Measurements from ENCODE around the gene PPP1R9A.

The PPP1R9A gene

DNA sequence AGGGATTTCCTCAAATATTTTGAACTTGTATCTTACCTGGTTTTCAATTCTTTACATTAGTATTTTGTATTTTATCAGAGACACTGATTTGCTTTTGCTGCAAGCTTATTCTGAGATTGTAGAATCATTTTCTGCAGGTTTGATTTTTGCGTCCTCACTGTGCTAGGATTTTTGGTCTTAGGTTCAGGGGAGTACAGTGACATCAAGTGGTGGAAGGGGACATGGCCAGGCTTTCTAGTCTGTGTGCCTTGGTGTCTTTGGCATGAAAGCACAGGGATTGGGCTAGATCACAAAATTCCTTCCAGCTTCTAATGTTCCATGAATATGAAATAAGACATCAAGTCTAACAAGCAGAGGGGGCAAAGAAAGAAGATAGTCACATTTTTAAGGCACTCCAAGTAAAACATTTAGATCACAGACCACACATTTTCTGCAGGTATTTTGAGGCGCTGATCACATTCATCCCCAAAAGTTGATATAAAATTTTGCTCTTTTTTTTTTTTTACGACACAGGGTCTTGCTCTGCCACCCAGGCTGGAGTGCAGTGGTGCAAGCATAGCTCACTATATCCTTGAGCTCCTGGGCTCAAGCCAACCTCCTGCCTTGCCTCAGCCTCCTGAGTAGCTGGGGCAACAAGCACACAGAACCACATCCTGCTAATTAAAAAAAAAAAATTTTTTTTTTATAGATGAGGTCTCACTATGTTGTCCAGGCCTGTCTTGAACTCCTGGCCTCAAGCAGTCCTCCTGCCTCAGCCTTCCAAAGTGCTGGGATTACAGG is 292.6 kb downstream of the PPP1R9A start:
- peak; percentile 52 for ATAC-seq (ENCODE audit: insufficient read depth, low read depth)
- H4K20me1 ChIP-seq (ENCODE audit: insufficient read depth, low read length): no peaks in the 10 kb centered on the region
- no peaks in the 10 kb centered on the region for H3K79me2 ChIP-seq (ENCODE audit: insufficient read depth, low read length)
- no peaks in the 10 kb centered on the region for H3K4me1 ChIP-seq (ENCODE audit: insufficient read depth, low read length)
- H2AFZ ChIP-seq (ENCODE audit: low read depth, low read length): no peak overlapping the region
- H3K27ac ChIP-seq (ENCODE audit: low read length): no peak overlapping the region
- no peaks in the 10 kb centered on the region for H3K36me3 ChIP-seq (ENCODE audit: insufficient read depth, low read length)
- H3K4me3 ChIP-seq (ENCODE audit: low read depth in 1 of 2, low read length in 2 of 2): no peak overlapping the region
- no peak overlapping the region for H3K9ac ChIP-seq (ENCODE audit: low read depth, low read length)
- H3K27me3 ChIP-seq (ENCODE audit: insufficient read depth, low read length, poor library complexity): no peaks in the 10 kb centered on the region
- TF ChIP-seq, protein P1, sequence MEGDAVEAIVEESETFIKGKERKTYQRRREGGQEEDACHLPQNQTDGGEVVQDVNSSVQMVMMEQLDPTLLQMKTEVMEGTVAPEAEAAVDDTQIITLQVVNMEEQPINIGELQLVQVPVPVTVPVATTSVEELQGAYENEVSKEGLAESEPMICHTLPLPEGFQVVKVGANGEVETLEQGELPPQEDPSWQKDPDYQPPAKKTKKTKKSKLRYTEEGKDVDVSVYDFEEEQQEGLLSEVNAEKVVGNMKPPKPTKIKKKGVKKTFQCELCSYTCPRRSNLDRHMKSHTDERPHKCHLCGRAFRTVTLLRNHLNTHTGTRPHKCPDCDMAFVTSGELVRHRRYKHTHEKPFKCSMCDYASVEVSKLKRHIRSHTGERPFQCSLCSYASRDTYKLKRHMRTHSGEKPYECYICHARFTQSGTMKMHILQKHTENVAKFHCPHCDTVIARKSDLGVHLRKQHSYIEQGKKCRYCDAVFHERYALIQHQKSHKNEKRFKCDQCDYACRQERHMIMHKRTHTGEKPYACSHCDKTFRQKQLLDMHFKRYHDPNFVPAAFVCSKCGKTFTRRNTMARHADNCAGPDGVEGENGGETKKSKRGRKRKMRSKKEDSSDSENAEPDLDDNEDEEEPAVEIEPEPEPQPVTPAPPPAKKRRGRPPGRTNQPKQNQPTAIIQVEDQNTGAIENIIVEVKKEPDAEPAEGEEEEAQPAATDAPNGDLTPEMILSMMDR (IDR thresholded peaks at IDR 0.05; ENCODE audit: borderline replicate concordance, extremely low read depth, low read length, poor library complexity, severe bottlenecking): peak; percentile 67
- no peak for TF ChIP-seq EZH2 (IDR thresholded peaks at IDR 0.05; ENCODE audit: borderline replicate concordance, low read depth, low read length, severe bottlenecking)
- H3K4me2 ChIP-seq (ENCODE audit: insufficient read depth, low read length): no peak overlapping the region
- DNase-seq: no peak
- no peaks in the 10 kb centered on the region for H3K9me3 ChIP-seq (ENCODE audit: insufficient read depth, low read length, severe bottlenecking)

- Histone ChIP-seq H3K79me2 (ENCODE audit: insufficient read depth, low read length) (no peaks in the 10 kb centered on the region), H3K9me3 (ENCODE audit: insufficient read depth, low read length, severe bottlenecking) (no peaks in the 10 kb centered on the region), H4K20me1 (ENCODE audit: insufficient read depth, low read length) (no peaks in the 10 kb centered on the region), H3K9ac (ENCODE audit: low read depth, low read length) (no peak overlapping the region), H3K4me1 (ENCODE audit: insufficient read depth, low read length) (no peaks in the 10 kb centered on the region), H3K27me3 (ENCODE audit: insufficient read depth, low read length, poor library complexity) (no peaks in the 10 kb centered on the region), H3K4me3 (ENCODE audit: low read depth in 1 of 2, low read length in 2 of 2) (no peak overlapping the region), H3K36me3 (ENCODE audit: insufficient read depth, low read length) (no peaks in the 10 kb centered on the region), H3K4me2 (ENCODE audit: insufficient read depth, low read length) (no peak overlapping the region), H2AFZ (ENCODE audit: low read depth, low read length) (no peak overlapping the region), H3K27ac (ENCODE audit: low read length) (no peak overlapping the region)
- ATAC-seq (ENCODE audit: insufficient read depth, low read depth) (no peak), DNase-seq (no peak)
- no peak for TF ChIP-seq EZH2 (IDR thresholded peaks at IDR 0.05; ENCODE audit: borderline replicate concordance, low read depth, low read length, severe bottlenecking)
Observed at GRCh38 chr7:95200741-95201140, 293.3 kb downstream of the PPP1R9A start.

GRCh38 chr7:95201727-95202126 is 294.3 kb downstream of the PPP1R9A start:
- no peak overlapping the region for H3K27ac ChIP-seq (ENCODE audit: low read length)
- H3K79me2 ChIP-seq (ENCODE audit: insufficient read depth, low read length): no peaks in the 10 kb centered on the region
- no peaks in the 10 kb centered on the region for H3K27me3 ChIP-seq (ENCODE audit: insufficient read depth, low read length, poor library complexity)
- H3K9me3 ChIP-seq (ENCODE audit: insufficient read depth, low read length, severe bottlenecking): no peaks in the 10 kb centered on the region
- H3K4me3 ChIP-seq (ENCODE audit: low read depth in 1 of 2, low read length in 2 of 2): no peak overlapping the region
- H3K36me3 ChIP-seq (ENCODE audit: insufficient read depth, low read length): no peaks in the 10 kb centered on the region
- H2AFZ ChIP-seq (ENCODE audit: low read depth, low read length): no peak overlapping the region
- no peaks in the 10 kb centered on the region for H4K20me1 ChIP-seq (ENCODE audit: insufficient read depth, low read length)
- DNase-seq (no peak), ATAC-seq (ENCODE audit: insufficient read depth, low read depth) (no peak)
- no peak overlapping the region for H3K9ac ChIP-seq (ENCODE audit: low read depth, low read length)
- H3K4me1 ChIP-seq (ENCODE audit: insufficient read depth, low read length): no peaks in the 10 kb centered on the region
- TF ChIP-seq, protein P1 (IDR thresholded peaks at IDR 0.05; ENCODE audit: borderline replicate concordance, extremely low read depth, low read length, poor library complexity, severe bottlenecking): no peak
- TF ChIP-seq EZH2 (IDR thresholded peaks at IDR 0.05; ENCODE audit: borderline replicate concordance, low read depth, low read length, severe bottlenecking): no peak
- H3K4me2 ChIP-seq (ENCODE audit: insufficient read depth, low read length): no peak overlapping the region

DNA sequence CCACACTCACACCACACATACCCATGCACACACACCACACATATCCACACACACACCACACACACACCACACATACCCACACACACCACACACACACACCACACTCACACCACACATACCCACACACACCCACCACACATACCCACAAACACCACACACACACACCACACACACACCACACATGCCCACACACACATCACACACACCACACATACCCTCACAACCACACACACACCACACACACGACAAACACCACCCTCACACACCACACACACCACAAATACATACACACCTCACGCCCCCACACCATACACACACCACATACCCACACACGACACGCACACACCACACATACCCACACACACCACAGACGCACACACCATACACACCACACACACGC is 297.2 kb downstream of the PPP1R9A start:
- no peaks in the 10 kb centered on the region for H4K20me1 ChIP-seq (ENCODE audit: insufficient read depth, low read length)
- no peaks in the 10 kb centered on the region for H3K36me3 ChIP-seq (ENCODE audit: insufficient read depth, low read length)
- no peaks in the 10 kb centered on the region for H3K79me2 ChIP-seq (ENCODE audit: insufficient read depth, low read length)
- TF ChIP-seq, protein P1 (IDR thresholded peaks at IDR 0.05; ENCODE audit: borderline replicate concordance, extremely low read depth, low read length, poor library complexity, severe bottlenecking): no peak
- TF ChIP-seq EZH2 (IDR thresholded peaks at IDR 0.05; ENCODE audit: borderline replicate concordance, low read depth, low read length, severe bottlenecking): no peak
- H3K9me3 ChIP-seq (ENCODE audit: insufficient read depth, low read length, severe bottlenecking): no peaks in the 10 kb centered on the region
- no peaks in the 10 kb centered on the region for H3K4me1 ChIP-seq (ENCODE audit: insufficient read depth, low read length)
- H3K4me2 ChIP-seq (ENCODE audit: insufficient read depth, low read length): no peak overlapping the region
- H3K27ac ChIP-seq (ENCODE audit: low read length): no peak overlapping the region
- no peak overlapping the region for H3K9ac ChIP-seq (ENCODE audit: low read depth, low read length)
- DNase-seq (no peak), ATAC-seq (ENCODE audit: insufficient read depth, low read depth) (no peak)
- H3K4me3 ChIP-seq (ENCODE audit: low read depth in 1 of 2, low read length in 2 of 2): no peak overlapping the region
- no peak overlapping the region for H2AFZ ChIP-seq (ENCODE audit: low read depth, low read length)
- no peaks in the 10 kb centered on the region for H3K27me3 ChIP-seq (ENCODE audit: insufficient read depth, low read length, poor library complexity)
